ENCODE measurements around the gene THSD4. TPM values are rescaled to one million over a fixed set of nuclear protein-coding genes. Genes with fewer than 3 reads are reported as not detected.

The THSD4 gene
- total and polyA plus RNA-seq, 9 of the 15 experiments (the other 6 are each of a cell fraction or from before 2014, with no cell fraction given) = 0.04 TPM; not detected in 5

DNA sequence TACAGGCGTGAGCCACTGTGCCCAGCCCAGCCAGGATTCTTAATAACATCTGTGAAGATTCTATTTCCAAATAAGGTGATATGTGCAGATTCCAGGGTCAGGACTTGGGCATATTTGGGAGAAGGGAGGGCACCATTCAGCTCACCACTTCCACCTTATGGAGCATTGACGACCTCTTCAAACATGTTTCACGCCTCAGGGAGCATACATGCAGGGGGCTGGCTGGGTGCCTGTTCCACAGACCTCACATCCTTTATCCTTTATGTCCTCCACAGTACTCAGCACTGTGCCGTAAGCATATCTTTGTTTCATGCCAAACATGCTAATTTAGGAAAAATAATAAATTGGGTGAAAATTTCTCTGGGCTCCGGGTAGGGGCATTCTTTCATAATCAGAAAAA lies 229.0 kb downstream of the THSD4 start:
- FAIRE-seq = no peak
- in situ Hi-C loops (cut with MboI) (no loop called here), intact Hi-C loops (cut with micrococcal nuclease) (no loop called here)
- Histone ChIP-seq H3K79me2 (ENCODE audit: control insufficient read depth, insufficient read depth, low read length) (no peaks in the 10 kb centered on the region), H3K4me1 (replicated peaks in 1 of 2; ENCODE audit: control insufficient read depth in 2 of 2, insufficient read depth in 2 of 2, low read length in 2 of 2) (no peaks in the 10 kb centered on the region), H3K4me3 (no peak overlapping the region), H2AFZ (ENCODE audit: low read depth, low read length) (no peak overlapping the region), H3K4me2 (ENCODE audit: insufficient read depth, low read length) (no peak overlapping the region), H4K20me1 (replicated peaks; ENCODE audit: control insufficient read depth, insufficient read depth, low read length) (no peaks in the 10 kb centered on the region), H3K9me1 (ENCODE audit: control insufficient read depth, insufficient read depth, low read length) (no peaks in the 10 kb centered on the region), H3K9me3 (replicated peaks; ENCODE audit: control insufficient read depth, insufficient read depth, low read depth, low read length) (no peaks in the 10 kb centered on the region), H3K9ac (ENCODE audit: insufficient read depth in 1 of 2, low read depth in 2 of 2, low read length in 2 of 2) (no peak overlapping the region), H3K27ac (ENCODE audit: extremely low read depth, low read depth, low read length) (no peak overlapping the region), H3K36me3 (ENCODE audit: control insufficient read depth, insufficient read depth, low read length) (no peaks in the 10 kb centered on the region), H3K27me3 (ENCODE audit: control insufficient read depth in 2 of 2, insufficient read depth in 2 of 2, low read length in 2 of 2) (peaks cover 5 to 21% of the 10 kb centered on the region in 2 experiments; a peak in 3 of 5 replicates)
- 1% methylated on average over 5 of the region's 5 CpGs for WGBS (ENCODE audit: insufficient coverage, low coverage, missing lambda C conversion rate)
- TF ChIP-seq ZC3H8 (IDR thresholded peaks at IDR 0.05) (no peak), ZNF212 (CRISPR knock-in tag; IDR thresholded peaks at IDR 0.05) (no peak), POLR2B (IDR thresholded peaks at IDR 0.05; ENCODE audit: low read depth, partially characterized antibody) (no peak), CCAR2 (IDR thresholded peaks at IDR 0.05; ENCODE audit: low read depth, low read length) (no peak), TAL1 (IDR thresholded peaks at IDR 0.05) (no peak), ZNF175 (CRISPR knock-in tag; IDR thresholded peaks at IDR 0.05; ENCODE audit: low read depth) (no peak), SMARCC2 (IDR thresholded peaks at IDR 0.05; ENCODE audit: low read depth) (no peak), KDM5B (IDR thresholded peaks at IDR 0.05; ENCODE audit: insufficient replicate concordance, low read depth, low read length) (no peak), RHOXF2B (CRISPR knock-in tag; conservative IDR thresholded peaks at IDR 0.05) (no peak), ASH1L (IDR thresholded peaks at IDR 0.05; ENCODE audit: borderline replicate concordance, low read depth, partially characterized antibody) (no peak), HMG20B (CRISPR knock-in tag; IDR thresholded peaks at IDR 0.05) (no peak), ILK (tag; IDR thresholded peaks at IDR 0.05; ENCODE audit: borderline replicate concordance, low read depth) (no peak), FOXK1 (CRISPR knock-in tag; IDR thresholded peaks at IDR 0.05; ENCODE audit: borderline replicate concordance) (no peak), ZBTB17 (CRISPR knock-in tag; IDR thresholded peaks at IDR 0.05) (no peak), ZNF134 (CRISPR knock-in tag; conservative IDR thresholded peaks at IDR 0.05) (no peak)
- TF ChIP-seq, protein P1, sequence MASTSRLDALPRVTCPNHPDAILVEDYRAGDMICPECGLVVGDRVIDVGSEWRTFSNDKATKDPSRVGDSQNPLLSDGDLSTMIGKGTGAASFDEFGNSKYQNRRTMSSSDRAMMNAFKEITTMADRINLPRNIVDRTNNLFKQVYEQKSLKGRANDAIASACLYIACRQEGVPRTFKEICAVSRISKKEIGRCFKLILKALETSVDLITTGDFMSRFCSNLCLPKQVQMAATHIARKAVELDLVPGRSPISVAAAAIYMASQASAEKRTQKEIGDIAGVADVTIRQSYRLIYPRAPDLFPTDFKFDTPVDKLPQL (IDR thresholded peaks at IDR 0.05; ENCODE audit: extremely low read depth, insufficient read length) = no peak
- TF ChIP-seq, protein P2, sequence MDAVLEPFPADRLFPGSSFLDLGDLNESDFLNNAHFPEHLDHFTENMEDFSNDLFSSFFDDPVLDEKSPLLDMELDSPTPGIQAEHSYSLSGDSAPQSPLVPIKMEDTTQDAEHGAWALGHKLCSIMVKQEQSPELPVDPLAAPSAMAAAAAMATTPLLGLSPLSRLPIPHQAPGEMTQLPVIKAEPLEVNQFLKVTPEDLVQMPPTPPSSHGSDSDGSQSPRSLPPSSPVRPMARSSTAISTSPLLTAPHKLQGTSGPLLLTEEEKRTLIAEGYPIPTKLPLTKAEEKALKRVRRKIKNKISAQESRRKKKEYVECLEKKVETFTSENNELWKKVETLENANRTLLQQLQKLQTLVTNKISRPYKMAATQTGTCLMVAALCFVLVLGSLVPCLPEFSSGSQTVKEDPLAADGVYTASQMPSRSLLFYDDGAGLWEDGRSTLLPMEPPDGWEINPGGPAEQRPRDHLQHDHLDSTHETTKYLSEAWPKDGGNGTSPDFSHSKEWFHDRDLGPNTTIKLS (IDR thresholded peaks at IDR 0.05; ENCODE audit: borderline replicate concordance, low read depth) = no peak
- TF ChIP-seq, protein P3, sequence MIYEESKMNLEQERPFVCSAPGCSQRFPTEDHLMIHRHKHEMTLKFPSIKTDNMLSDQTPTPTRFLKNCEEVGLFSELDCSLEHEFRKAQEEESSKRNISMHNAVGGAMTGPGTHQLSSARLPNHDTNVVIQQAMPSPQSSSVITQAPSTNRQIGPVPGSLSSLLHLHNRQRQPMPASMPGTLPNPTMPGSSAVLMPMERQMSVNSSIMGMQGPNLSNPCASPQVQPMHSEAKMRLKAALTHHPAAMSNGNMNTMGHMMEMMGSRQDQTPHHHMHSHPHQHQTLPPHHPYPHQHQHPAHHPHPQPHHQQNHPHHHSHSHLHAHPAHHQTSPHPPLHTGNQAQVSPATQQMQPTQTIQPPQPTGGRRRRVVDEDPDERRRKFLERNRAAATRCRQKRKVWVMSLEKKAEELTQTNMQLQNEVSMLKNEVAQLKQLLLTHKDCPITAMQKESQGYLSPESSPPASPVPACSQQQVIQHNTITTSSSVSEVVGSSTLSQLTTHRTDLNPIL (CRISPR knock-in tag; IDR thresholded peaks at IDR 0.05) = no peak
- no TSS peak for BruUV-seq (replicated peaks)
- CTCF ChIA-PET (ENCODE audit: low intra/inter-chr PET ratio) = no interaction called here
- ATAC-seq = no peak
- POLR2A ChIA-PET = no interaction called here
- DNase-seq (ENCODE audit: extremely low read depth in 1 of 4, low spot score in 3 of 4) = no peak
